HG02840 (cell line): ENCODE results near the gene FOXRED1.

Experiments used
- ATAC-seq: cut with Tn5 transposase; IDR thresholded peaks from one replicate; pipeline ENCODE4 v1.9.1; 2021; ENCODE audit warnings: mild to moderate bottlenecking, moderate library complexity, moderate number of reproducible peaks; ENCODE audit not compliant: unreplicated experiment, low FRiP score

The FOXRED1 gene

GRCh38 chr11:126310200-126310991, 41.4 kb downstream of the FOXRED1 start:
- ATAC-seq, result no peak

- no peak for ATAC-seq
Measured at GRCh38 chr11:126310992-126311310, 42.0 kb downstream of the FOXRED1 start.

DNA sequence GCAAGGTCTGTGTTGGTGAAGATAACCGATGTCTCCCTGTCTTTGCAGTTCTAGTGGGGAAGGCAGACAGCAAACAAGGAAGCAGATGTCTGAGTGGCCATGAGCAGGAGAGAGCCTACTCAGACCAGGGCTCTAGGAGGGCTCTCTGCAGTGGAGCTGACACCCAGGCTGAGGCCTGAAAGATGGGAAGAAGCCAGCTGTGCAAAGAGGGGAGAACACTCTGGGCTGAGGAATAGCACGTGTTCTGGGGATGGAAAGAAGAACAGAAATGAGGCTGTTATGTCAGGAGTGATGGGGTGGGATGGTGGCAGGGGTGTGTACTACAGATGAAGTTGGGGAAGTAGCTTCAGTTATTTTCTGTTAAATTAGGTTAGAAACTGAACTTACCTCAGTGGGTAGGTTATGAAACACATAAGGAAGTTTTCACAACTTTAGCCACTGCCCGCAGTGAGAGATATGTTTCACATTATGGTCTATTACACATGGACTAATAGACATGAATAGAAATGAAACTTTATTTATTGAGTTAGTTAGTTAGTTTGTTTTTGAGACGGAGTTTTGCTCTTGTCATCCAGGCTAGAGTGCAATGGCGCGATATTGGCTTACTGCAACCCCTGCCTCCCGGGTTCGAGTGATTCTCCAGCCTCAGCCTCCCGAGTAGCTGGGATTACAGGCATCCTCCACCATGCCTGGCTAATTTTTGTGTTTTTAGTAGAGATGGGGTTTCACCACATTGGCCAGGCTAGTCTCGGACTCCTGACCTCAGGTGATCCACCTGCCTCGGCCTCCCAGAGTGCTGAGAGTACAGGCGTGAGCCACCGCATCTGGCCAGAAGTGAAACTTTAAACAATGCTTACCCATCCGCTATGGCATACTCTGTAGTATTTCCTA, 42.7 kb downstream of the FOXRED1 start:
- peak; percentile 66 for ATAC-seq

DNA sequence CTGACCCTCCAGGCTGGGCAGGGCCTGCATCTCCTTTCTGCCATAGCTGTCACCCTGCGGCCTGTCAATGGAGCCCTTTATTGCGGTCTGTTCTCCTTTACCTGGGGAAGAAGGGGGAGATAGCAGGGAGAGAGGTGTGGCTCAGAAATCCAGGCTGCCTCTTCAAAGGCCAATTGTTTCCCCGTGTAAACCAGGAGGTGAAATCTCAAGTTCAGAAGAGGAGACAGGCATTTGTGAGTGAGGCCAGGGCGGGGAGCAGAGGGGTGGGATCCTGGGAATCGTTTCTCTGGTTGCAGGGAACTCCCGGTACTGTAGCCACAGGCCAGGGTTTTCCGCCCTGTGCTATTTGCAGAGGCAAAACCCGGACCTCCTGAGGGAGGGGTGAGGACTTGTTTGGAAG, 44.0 kb downstream of the FOXRED1 start:
- ATAC-seq, result no peak

GRCh38 chr11:126313826-126314225, 44.9 kb downstream of the FOXRED1 start:
- no peak for ATAC-seq

DNA sequence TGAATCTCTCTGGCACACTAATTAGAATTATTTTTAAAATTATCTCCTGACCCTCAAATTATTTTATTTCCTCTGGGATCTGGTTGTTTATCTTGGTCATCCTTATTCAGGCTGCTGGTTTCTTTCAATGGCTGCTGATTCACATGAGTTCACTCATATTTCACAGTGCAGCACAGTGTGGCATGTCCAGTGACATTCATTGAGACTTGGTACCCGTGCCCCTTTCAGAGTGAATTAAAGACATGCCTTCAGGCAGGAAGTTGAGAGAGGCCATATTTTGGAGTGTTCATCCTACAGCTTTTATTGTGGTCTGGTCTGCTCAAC, 48.4 kb downstream of the FOXRED1 start:
- no peak for ATAC-seq

DNA sequence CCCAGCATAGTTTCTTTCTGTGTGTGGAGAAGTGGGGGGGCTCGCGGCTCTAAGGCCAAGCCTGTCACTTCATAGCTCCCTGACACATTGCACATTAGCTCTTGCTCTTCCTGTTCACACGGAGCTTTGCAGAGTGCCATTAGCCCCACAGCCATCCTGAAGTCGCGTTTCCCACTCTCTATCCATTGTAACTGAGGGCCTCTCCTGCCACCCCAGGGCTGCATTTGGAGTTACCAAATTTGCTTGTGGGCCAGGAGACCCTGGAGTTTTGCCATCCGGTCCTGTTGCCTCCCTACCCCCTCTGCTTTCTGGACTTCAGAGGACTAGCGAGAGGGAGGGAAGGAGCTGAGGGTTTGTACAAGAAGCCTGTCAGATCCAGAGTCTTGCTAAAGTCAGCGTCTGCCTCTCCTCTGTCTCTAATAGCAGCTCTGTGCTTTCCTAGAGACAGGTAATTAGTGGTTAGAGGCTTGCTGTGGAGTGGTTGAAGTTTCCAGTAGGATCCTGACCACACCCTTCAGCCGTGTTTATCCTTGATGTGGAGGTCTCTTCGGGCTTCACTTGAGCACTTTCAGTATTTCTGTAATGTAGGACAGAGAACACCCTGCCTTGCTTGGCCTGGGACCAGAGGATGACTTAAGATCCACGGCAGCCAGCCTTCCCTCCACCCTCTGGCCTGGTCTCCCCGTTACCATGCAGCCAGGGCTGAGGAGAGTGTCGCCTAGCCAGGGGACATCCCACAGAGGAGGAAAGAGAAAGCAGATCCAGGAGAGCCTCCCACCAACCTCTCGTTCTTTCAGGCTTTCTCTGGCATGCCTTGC, 49.0 kb downstream of the FOXRED1 start:
- peak; percentile 20 for ATAC-seq

- peak; percentile 80 for ATAC-seq
Measured at GRCh38 chr11:126318574-126319373, 49.8 kb downstream of the FOXRED1 start.

DNA sequence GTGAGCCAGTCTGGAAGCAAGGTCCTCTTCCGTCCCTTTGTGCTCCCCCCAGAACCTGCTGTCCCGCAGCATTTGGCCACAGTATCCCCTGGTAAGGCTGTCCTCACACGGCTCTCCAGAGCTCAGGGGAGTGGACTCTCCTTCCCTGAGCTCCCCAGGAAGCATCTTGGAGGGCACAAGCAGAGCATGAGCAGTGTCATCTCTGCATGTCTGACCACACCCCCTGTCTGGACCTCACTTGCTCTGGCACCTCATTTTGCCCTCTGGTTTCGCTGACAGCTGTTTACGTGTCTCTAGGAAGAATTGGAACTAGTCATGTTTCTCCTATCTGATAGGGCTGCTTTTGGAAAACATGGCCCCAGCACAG, 50.4 kb downstream of the FOXRED1 start:
- ATAC-seq, result no peak

GRCh38 chr11:126322996-126323395, 54.0 kb downstream of the FOXRED1 start:
- no peak for ATAC-seq

DNA sequence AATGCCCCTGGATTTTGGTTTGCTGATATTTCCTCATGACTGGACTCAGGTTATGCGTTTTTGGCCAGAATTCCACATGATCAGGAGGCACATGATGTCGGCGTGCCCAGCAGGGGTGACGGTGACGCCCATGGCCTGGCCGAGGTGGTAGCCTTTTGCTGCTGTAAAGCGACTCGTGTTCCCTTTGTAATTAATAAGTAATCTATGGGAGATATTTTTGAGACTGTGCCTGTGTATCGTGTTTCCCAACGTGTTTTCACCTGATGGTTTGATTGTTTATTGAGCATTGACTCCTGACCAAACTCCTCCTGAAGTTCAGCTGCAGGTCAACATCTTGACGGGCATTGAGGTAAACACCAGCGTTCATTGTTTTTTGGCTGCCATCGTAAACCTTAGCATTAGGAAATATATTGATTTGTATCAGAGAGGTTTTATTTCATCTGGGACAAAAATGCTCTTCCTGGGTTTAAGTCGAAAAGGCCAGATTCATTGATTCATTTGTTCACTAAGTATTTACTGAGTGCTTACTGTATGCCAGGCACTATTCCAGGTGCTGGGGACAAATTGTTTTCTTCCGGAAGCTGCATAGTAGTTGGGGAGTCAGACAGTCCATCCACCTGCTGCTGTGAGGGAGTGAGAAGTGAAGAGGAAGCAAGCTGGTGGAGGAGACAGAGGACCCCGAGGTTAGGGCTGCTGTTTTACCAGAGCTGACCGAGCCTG, 58.5 kb downstream of the FOXRED1 start:
- no peak for ATAC-seq
